Measurements from ENCODE around the gene PLIN3.

DNA sequence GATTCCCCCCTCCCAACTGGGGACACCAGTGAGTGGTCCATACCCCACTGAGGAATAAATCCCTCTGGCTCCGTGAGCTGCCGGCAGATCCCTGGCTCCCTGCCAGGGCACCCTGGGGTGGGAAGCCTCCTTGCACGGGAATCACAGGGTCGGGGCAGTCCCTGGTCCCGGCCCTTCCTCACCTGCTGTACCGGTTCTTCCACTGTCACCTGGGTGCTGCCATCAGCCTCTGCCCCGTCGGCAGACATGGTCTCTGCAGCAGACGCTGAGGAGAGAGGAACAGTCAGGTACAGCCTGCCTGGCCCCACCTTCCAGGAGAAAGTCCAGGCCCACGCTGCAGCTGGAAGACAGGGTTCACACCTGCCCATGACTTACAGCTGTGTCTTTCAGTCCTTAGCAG lies 6.3 kb downstream of the PLIN3 start:
- TF ChIP-seq SUZ12 (IDR thresholded peaks at IDR 0.05; ENCODE audit: extremely low read depth, insufficient read depth, insufficient read length) (no peak), ZNF274 (IDR thresholded peaks at IDR 0.05; ENCODE audit: low read depth, low read length) (no peak)

All from NT2/D1 (cell line).